Measurements from ENCODE around the gene NTS.
A peak's percentile ranks its signal among the peaks of the same experiment; 100 is the strongest.

NTS gene, protein sequence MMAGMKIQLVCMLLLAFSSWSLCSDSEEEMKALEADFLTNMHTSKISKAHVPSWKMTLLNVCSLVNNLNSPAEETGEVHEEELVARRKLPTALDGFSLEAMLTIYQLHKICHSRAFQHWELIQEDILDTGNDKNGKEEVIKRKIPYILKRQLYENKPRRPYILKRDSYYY

DNA sequence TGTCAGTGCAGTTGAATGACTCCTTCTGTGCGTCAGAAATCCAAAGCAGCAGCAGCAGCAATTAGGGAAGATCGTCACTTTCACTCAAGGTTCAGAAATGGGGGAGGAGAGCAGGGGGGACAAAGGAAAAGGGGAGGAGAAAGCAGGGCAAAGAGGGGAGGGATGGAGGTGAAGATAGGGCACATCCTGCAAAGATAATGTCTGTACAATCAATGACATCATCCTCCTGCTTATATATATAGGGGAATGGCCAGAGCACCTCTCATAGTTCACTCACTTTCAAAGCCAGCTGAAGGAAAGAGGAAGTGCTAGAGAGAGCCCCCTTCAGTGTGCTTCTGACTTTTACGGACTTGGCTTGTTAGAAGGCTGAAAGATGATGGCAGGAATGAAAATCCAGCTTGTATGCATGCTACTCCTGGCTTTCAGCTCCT is at the start of gene NTS:
NTS (plus strand) TSS at position 265 of the 431 bp plus-strand sequence; CDS start at position 374, 109 bp downstream.
- DNase-seq (ENCODE audit: low read depth) = no peak

DNA sequence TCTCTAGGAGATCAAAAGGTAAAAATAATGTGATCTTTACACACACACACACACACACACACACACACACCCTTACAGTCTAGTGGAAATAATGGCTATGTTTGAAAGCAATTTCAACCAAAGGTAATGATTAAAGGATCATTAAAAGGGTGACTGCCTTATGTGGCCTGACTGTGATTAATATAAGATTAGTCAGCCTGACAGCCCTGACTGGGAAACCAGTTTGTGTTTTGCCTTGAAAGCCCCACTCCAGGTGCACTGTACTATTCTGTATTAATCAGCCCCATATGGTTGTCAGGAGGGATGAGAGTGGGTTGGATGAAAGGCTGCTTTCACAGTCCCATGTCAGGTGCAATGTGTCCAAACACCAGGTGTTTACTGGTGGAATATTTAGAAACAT is 48.3 kb upstream of the NTS start:
- no peak for DNase-seq (ENCODE audit: low read depth)

DNA sequence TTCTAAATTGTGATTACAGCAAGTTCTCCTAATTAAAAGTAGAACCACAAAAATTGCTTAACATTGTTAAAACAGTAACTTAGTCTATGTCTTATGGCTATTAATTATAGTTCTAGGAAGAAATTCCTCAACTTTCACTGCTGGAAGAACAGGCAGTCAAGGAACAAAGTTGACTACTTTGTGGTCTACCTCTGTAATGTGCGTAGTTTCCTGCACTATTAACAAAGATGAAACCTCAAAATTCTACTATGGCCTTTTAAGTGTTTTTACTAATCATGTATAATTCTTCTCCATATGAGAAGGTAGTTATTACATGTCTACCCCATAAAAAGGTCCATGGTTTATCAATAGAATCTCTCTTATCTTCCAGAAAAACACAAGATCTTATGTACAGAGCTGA is 45.5 kb upstream of the NTS start:
- DNase-seq (ENCODE audit: low read depth) = no peak

DNA sequence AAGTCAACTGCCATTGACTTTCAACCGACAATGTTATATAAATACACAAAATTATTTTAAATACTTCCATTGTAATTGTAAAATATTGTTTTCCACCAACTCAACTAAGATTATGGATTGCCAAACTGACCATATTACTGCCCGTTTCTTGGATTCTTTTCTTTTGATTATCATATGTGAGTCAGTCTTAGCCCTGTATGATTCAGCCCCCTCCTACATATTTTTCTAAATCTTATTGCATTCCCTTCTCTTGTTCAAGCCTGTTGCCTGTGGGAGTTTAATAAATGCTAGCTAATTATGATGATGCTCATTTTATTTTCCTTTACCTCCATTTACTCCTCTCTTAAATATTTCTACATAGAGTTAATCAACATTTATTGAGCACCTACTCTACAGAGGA is 44.7 kb upstream of the NTS start:
- no peak for DNase-seq (ENCODE audit: low read depth)

DNA sequence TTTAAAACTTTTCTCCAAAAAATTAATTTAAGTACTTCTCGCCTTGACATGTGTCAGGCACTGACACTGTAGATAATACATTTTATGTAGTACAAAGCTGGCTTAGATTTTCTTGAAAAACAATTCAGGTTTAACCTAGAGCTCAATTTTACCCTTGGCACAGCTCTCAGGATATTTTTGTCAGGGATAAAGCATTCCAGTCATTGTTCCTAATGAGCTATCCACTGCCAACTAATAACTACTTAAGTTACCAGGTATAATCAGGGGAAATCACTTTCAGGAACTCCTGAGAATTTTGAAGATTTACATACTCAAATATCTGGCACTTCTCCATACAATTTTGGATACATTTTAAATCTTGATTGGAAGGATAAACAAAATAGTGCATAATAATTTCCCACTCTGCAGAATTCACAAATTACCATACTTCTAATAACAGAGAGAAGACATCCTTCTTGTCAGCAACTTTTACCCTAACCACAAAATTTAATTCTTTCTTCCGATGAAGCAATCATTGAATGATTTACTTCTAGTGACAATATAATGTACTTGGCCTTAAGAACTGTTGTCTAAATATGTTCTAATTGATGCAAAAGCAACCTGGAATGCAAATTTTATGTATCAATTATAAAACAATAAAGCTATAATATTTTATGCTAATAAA is 42.6 kb upstream of the NTS start:
- no peak for DNase-seq (ENCODE audit: low read depth)

DNA sequence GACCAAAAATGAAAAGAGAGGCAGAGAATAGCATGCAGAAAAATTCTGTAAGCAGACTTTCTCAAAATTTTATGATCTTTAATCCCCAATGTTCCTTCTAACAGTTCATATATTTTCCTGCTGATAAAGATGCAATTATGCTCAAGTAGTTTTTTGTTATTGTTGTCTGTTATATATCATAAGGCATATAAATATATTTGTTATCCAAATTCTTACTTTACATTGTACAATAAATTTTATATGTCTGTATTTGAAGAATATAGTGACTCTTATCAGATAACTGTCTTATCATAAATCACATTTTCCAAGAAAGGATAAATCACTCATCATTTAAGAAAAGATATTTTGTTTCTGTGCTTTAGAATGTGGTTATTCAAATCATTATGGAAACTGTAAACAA is 40.5 kb upstream of the NTS start:
- no peak for DNase-seq (ENCODE audit: low read depth)

DNA sequence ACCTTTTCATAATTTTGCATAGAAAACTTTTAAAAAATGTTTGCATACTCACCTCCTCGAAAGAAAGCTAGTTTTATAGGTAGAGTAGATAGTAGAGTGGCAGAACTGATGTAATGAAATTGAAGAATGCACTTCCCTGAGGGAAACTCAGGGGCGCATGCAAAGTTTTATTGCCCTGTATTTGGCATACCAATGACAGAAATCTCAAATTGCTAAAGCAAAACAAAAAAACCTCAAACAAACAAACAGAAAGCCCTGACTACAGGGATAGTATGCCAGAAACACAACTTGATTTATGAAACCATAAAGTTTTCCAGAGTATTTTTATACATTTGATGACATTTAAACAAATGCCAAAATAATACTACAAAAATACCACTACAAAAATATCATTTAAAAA is 39.7 kb upstream of the NTS start:
- no peak for DNase-seq (ENCODE audit: low read depth)

DNA sequence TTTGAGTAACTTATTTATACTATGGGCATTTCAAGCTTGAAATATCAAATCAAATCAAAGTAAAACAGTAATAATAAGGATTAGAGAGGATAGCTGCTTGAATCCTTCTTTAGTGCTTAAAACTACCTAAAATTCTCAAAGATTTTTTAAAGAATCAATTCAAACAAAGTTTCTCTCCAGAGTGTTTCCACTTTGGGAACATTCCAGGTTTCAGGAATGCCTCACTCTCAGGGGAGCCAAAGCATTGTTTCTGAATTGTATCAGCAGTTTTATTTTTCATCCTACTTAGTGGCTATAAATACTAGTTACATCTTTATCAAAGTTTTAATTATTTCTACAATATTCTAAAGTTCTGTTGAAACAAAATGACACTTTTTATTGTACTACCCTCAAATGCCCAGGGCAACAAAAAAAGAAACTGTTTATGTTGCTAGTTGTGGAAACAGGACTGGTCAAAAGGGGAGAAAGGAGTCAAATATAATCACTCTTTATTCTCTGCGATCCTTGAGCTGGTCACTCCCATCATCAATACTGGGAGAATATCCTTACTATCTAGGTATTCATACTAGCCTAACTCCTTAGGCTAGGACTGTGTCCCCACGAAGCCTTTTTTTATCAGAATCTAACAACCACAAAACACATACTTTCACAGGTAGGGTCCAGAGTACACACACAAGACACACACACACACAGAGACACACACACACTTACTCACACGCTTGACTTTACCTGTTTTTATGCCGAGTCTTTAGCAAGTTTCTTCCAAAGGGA is 38.5 kb upstream of the NTS start:
- DNase-seq (ENCODE audit: low read depth) = no peak

DNA sequence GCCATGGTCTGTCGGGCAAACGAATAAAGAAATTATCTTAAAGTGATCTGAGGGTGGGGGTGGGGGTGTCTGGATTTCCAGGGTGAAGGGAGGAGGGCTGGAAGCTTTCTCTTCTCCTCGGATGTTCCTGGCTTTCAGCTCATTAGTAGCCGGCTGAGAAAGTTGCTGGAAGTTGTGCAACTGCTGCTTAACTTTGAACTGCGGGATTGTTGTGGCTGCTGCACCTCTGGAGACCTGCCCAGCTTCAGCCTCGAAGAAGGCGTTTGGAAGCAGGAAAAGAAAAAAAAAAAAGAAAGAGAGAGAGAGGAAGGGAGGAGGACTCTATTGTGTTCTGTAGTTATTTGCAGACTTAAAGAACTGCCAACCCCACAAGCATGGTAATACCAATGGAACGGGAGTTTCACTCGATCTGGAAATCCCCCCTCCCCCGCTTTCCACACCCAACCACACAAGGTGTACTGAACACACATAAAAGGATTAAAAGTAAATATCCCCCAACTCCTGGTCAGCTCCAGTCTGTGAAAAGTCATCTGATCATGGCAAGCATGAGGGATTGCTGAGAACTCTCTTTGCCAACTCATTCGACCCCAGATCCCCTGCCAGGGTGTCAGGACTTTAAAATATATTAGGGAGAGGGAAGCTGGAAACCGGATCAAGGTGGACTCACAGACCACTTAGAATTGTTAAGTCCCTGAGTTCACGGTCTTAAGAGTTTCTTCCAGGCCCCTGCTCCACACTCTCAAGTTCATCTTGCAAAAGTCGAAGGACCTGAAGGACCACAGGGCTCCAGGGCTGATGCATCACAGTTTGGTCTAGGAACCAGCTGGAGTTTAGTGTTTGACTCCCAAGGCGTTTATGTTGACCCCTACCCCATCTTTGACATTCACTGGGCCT is 37.7 kb upstream of the NTS start, which contains the start of gene RASSF9:
RASSF9 (minus strand) TSS at position 213 of the 894 bp plus-strand sequence; CDS start at position 5, 208 bp downstream.
- no peak for DNase-seq (ENCODE audit: low read depth)

DNA sequence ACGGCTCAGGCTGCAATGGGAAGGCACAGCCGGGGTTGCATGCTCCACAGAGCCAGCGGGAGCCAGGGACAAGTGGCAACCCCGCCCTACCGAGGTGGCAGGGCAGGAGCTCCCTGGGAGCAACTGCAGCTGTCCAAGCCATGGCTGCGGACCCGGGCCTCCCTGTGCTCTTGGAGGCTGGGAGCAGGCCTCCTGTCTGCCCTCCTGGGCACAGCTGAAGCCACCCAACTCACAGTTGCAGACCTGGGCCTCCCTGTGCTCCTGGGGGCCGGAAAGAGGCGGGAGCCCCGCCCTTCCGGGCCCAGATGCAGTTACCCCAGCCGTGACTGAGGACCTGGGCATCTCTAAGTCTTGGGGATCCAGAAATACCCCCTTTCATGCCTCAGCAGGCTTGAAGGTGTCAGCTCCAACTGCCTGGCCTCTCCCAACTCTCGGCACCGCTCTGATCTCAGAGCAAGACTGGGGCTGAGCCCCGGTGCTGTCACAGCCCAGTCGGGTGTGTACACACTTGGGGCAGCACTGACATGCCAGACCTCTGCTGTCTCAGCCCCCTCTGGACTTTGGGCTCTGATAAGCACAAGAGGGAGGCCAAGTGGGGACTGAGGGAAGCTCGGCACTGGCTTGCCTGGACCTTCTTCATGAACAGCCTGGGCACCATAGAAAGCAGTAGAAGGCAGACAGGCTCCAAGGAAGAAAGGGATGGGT is 30.3 kb upstream of the NTS start:
- no peak for DNase-seq (ENCODE audit: low read depth)

DNA sequence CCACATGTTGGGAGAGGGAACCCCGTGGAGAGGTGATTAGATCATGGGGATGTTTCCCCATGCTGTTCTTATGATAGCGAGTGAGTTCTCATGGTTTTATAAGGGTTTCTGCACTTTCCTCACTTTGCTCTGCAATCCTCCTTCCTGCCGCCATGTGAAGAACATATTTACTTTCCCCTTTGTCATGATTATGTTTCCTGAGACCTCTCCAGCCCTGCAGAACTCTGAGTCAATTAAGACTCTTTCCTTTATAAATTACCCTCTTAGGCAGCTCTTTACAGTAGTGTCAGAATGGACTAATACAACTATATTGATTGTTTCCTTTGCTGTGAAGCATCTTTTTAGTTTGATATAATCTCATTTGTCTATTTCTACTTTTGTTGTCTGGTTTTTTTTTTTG is 24.8 kb upstream of the NTS start:
- DNase-seq (ENCODE audit: low read depth) = no peak

DNA sequence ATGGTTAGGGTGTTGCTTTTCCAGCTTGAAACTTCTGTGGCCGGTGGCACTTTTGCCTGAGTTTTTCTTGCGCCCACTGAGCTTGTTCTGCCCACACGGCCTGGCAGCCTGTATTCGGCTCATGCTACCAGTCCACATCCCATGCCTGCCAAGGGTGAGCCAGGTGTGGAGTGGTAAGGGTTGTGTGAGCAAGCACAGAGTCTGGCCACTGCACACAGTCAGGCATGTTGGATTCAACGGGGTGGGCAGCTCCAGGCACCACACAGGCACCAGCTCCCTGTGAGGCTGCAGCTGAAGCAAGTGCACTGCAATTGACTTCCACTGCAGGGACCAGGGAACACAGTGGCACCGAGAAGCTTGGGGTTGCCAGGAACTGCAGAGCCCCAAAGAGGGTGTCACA is 18.8 kb upstream of the NTS start:
- DNase-seq (ENCODE audit: low read depth) = no peak

DNA sequence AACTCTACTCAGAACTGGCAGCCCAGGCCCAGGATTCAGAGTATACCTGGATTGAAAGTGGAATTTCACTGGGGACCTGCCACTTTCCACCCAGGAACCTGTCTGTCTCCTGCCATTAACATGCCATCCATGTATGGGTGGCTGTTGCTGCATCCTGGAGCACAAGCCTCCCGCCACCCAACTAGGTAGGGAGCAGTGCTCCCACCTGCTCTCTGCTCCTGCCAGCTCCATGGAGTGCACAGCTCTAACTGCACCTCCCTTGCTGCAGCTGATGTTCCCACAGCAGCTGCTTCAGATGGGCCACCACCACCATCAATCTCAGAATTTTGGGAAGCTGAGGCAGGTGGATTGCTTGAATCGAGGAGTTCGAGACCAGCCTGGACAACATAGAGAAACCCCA is 17.1 kb upstream of the NTS start:
- DNase-seq (ENCODE audit: low read depth) = no peak

DNA sequence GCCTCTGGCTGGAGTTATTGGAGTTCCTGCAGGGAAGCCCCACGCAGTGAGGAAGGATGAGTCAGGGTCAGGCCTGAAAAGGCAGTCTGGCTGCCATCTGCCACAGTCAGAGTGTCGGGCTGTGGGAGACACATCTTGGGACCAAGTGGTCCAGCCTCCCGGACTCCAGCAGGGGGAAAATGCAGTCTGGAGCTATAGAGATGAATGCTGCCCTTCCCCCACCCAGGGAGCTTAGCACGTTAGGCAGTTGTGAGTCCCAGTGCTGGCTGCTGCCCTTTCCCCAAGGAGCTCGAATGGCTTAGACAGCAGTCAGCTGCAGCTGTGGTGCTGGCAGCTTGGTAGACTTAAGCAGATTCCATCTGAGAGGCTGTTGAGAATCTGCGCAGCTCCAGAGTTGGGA is 8.2 kb upstream of the NTS start:
- no peak for DNase-seq (ENCODE audit: low read depth)

DNA sequence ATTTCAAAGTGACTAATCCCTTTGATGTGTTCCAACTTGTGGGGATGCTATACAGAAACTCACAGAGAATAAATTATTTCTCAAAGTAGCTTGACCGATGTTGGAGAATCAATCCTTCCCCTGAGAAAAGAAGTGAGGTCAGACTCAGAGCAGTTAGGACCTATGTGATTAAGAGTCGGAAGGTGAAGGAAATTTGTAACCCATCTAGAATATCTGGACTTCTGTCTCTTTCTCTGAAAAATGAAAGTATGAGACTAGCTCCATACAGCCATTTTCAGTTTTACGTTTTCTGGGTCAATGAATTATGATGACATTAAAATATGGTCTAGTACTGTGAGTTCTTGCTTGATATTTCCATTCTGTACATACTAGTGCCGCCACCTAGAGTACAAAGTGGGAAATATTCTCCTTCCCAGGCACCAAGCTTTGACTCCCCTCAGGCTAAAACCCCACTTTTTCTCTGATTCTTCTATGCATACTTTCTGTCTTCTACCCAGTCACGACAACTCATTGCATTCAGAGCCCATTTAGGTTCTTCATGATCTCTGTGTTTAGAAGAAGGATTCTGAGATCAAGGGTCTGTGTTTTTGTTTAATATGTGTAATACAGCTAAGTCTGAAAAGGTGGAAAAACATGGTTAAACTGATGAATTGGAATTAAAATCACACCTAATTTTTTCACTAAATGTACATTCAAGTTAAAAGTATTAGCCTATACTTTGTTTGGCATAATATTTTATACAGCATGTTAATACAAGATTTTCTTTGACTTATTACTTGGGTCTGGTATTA is 6.9 kb upstream of the NTS start:
- peak; percentile 40 for DNase-seq (ENCODE audit: low read depth)

DNA sequence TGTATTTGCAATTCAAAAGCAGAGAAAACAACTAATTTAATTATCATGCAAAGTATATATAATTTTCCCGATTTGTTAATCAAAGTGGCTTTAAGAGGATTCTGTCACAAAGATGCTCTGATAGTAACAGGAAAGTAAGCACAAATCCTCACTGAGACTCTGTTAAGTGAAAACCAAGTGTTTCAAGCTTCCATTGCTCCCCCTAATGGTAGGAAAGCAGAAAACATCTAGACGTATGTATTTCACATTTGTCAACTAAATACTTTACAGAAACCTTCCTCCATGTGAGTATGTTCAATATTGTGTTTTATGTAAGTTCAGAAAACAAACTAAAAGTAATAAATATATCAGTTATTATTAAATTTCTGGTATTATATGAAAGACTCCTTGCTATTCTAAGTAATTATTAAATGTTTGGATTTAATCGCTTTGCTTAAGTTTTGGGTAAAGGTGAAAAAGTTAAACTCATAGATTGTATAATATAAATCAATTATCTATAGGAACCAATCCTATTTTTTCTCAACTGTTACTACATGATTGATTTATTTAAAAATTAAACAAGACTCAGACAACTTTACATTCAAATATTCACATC is 1.5 kb upstream of the NTS start:
- peak; percentile 26 for DNase-seq (ENCODE audit: low read depth)

DNA sequence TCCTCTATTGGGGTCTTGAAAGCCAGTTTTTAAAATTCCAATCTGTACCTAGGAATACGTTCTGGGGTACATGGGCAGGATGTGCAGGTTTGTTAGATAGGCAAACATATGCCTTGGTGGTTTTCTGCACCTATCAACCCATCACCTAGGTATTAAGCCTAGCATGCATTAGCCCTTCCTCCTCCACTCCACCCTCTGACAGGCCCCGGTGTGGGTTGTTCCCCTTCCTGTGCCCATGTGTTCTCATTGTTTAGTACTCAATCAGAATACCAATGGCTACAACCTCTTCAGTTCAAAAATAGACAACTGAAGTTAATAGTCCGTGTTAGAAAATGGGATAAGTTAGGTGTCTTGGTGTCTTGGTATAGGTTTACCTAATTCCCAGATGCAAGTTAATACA is 3.4 kb downstream of the NTS start:
- no peak for DNase-seq (ENCODE audit: low read depth)

DNA sequence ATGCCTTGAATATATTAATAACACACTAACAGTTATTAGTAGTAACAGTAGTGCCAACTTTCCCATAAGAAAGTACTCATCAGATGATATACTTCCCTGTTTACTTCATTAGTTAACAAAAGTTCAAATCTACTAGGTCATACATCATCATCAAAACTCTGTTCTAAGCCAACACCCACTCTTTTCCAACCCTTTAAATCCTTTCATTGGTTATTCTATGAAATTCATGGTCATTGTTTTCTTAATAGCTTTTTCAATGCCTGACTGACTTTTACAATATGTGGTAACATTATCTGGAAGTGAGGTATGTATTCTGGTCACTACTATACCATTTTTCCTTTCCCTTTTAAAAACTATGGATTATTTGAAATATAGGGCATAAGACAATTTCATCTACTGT is 9.7 kb downstream of the NTS start:
- no peak for DNase-seq (ENCODE audit: low read depth)

DNA sequence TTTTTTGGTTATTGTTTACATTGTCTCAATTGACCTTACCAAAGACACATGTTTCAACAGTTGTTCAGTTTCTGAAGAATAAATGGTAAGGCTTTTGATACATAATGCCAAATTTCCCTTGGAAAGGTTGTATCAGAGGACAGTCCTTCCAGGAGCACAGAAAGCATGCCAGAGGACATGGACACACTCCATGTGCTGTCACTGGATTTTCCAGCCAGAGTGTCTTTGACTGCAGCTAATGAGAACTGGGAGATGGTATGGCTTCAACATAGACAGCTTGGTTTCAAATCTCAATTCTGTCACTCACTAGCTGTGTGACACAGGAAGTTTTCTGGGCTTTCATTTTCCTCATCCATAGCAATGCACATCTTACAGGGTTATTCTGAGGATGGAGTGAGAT is 20.6 kb downstream of the NTS start:
- no peak for DNase-seq (ENCODE audit: low read depth)

DNA sequence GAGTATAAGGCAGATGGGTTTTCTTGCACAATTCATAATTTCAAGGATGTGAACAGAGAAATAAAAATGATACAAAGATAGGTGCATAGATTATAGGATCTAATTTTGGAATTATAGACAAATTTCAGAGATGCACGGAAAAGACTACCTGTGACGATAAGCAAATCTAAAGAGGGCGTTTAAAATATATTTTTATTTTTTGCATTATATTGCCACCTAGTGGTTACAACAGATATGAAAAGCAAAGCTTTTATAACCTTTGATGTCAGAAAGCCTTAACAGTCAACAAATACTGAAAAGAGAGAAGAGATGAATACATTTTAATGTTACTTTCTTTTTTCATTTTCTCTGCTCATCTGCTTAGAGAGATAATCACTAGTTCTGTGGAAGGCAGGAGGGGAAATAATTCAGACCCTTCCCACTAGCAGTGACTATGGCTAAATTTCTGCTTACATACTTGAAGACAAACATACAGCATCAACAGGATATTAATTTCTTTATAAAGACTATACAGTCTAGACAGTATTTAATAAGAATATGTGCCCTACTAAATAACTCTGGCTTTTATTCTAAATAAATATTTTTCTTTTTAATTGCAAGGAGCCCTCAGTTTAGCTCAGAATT is 46.3 kb downstream of the NTS start:
- DNase-seq (ENCODE audit: low read depth) = peak; percentile 8
